Stimulated activated CD8-positive, alpha-beta memory T cell treated with anti-CD3 and anti-CD28 coated beads, Interleukin-7, amount 100 ng/mL, for 48 hours (primary cell): ENCODE measurements around the gene LRBA.
"Not testable (repeated sequence)": the region's sequence is repeated elsewhere in the genome, so short reads cannot be mapped to it uniquely, and the experiment has no call there.

Experiments
- DNase-seq, 2 donors: peaks; one replicate each; pipeline ENCODE4 v3.0.0-alpha.2; 2020; ENCODE audit warnings: low read depth in 1 of 2; ENCODE audit errors: extremely low read depth in 1 of 2

LRBA gene

GRCh38 chr4:150768497-150768896 is 246.6 kb downstream of the LRBA start:
- no peak for DNase-seq

- no peak for DNase-seq
Measured at GRCh38 chr4:150765216-150765615, 249.9 kb downstream of the LRBA start.

GRCh38 chr4:150751648-150752047 is 263.4 kb downstream of the LRBA start:
- DNase-seq = no peak

GRCh38 chr4:150750824-150751223 is 264.3 kb downstream of the LRBA start:
- DNase-seq = no peak

- DNase-seq = no peak
Measured at GRCh38 chr4:150746156-150746555, 268.9 kb downstream of the LRBA start.

GRCh38 chr4:150744570-150744969 is 270.5 kb downstream of the LRBA start:
- DNase-seq = no peak

GRCh38 chr4:150743564-150744342 is 271.3 kb downstream of the LRBA start:
- no peak for DNase-seq

GRCh38 chr4:150742930-150743329 is 272.2 kb downstream of the LRBA start:
- DNase-seq = not testable (repeated sequence)

GRCh38 chr4:150739591-150739990 is 275.5 kb downstream of the LRBA start:
- no peak for DNase-seq

- no peak for DNase-seq
Measured at GRCh38 chr4:150725957-150726523, 289.0 kb downstream of the LRBA start.

- DNase-seq = no peak
Measured at GRCh38 chr4:150723727-150724411, 291.2 kb downstream of the LRBA start.

- no peak for DNase-seq
Measured at GRCh38 chr4:150722908-150723362, 292.1 kb downstream of the LRBA start.

GRCh38 chr4:150720973-150721518 is 294.0 kb downstream of the LRBA start:
- no peak for DNase-seq

- no peak for DNase-seq
Measured at GRCh38 chr4:150717952-150718351, 297.1 kb downstream of the LRBA start.

GRCh38 chr4:150714462-150715438 is 300.3 kb downstream of the LRBA start:
- DNase-seq = no peak

GRCh38 chr4:150713251-150713650 is 301.8 kb downstream of the LRBA start:
- no peak for DNase-seq

GRCh38 chr4:150710770-150711375 is 304.2 kb downstream of the LRBA start:
- no peak for DNase-seq

- no peak for DNase-seq
Measured at GRCh38 chr4:150708004-150708403, 307.1 kb downstream of the LRBA start.

GRCh38 chr4:150699599-150699998 is 315.5 kb downstream of the LRBA start:
- DNase-seq = no peak

- DNase-seq = no peak
Measured at GRCh38 chr4:150695162-150695561, 319.9 kb downstream of the LRBA start.
